Ishikawa (cell line): ENCODE measurements around the gene MMP11.

ENCODE experiments used
- CEBPB ChIP-seq: IDR thresholded peaks from 2 replicates; pipeline ENCODE4 v1.6.1; 2012
- CREB1 ChIP-seq: IDR thresholded peaks from 2 replicates; pipeline ENCODE4 v1.6.1; 2012; ENCODE audit warnings: low read depth
- EGR1 ChIP-seq: IDR thresholded peaks from 2 replicates; pipeline ENCODE4 v1.6.1; 2012
- EP300 ChIP-seq: IDR thresholded peaks from 2 replicates; pipeline ENCODE4 v1.6.1; 2012; ENCODE audit warnings: borderline replicate concordance
- FOXM1 ChIP-seq: IDR thresholded peaks from 2 replicates; pipeline ENCODE4 v1.6.1; 2012; ENCODE audit warnings: low read depth, borderline replicate concordance
- MAX ChIP-seq: IDR thresholded peaks from 2 replicates; pipeline ENCODE4 v1.6.1; 2012
- NFIC ChIP-seq: IDR thresholded peaks from 2 replicates; pipeline ENCODE4 v1.6.1; 2012
- RAD21 ChIP-seq: IDR thresholded peaks from 2 replicates; pipeline ENCODE4 v1.6.1; 2012; ENCODE audit warnings: low read depth
- TAF1 ChIP-seq: IDR thresholded peaks from 2 replicates; pipeline ENCODE4 v1.6.1; 2012; ENCODE audit warnings: low read depth, mild to moderate bottlenecking
- TCF12 ChIP-seq: IDR thresholded peaks from 2 replicates; pipeline ENCODE4 v1.6.1; 2012; ENCODE audit warnings: low read depth
- TEAD4 ChIP-seq: IDR thresholded peaks from 2 replicates; pipeline ENCODE4 v1.6.1; 2012
- YY1 ChIP-seq: IDR thresholded peaks from 2 replicates; pipeline ENCODE4 v1.6.1; 2012; ENCODE audit warnings: low read depth
- ZBTB7A ChIP-seq: IDR thresholded peaks from 2 replicates; pipeline ENCODE4 v1.6.1; 2012; ENCODE audit warnings: low read depth
- TF ChIP-seq, protein P1 (sequence below): IDR thresholded peaks from 2 replicates; pipeline ENCODE4 v1.6.1; 2012; ENCODE audit warnings: low read depth, mild to moderate bottlenecking
- TF ChIP-seq, protein P2 (sequence below): IDR thresholded peaks from 2 replicates; pipeline ENCODE4 v1.6.1; 2012

Gene MMP11

GRCh38 chr22:23803001-23803819 lies 30.6 kb downstream of the MMP11 start:
- TF ChIP-seq, protein P1, sequence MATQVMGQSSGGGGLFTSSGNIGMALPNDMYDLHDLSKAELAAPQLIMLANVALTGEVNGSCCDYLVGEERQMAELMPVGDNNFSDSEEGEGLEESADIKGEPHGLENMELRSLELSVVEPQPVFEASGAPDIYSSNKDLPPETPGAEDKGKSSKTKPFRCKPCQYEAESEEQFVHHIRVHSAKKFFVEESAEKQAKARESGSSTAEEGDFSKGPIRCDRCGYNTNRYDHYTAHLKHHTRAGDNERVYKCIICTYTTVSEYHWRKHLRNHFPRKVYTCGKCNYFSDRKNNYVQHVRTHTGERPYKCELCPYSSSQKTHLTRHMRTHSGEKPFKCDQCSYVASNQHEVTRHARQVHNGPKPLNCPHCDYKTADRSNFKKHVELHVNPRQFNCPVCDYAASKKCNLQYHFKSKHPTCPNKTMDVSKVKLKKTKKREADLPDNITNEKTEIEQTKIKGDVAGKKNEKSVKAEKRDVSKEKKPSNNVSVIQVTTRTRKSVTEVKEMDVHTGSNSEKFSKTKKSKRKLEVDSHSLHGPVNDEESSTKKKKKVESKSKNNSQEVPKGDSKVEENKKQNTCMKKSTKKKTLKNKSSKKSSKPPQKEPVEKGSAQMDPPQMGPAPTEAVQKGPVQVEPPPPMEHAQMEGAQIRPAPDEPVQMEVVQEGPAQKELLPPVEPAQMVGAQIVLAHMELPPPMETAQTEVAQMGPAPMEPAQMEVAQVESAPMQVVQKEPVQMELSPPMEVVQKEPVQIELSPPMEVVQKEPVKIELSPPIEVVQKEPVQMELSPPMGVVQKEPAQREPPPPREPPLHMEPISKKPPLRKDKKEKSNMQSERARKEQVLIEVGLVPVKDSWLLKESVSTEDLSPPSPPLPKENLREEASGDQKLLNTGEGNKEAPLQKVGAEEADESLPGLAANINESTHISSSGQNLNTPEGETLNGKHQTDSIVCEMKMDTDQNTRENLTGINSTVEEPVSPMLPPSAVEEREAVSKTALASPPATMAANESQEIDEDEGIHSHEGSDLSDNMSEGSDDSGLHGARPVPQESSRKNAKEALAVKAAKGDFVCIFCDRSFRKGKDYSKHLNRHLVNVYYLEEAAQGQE = no peak
- no peak for TF ChIP-seq NFIC
- TF ChIP-seq EP300 = no peak
- TF ChIP-seq EGR1 = no peak
- no peak for TF ChIP-seq CREB1
- TF ChIP-seq TEAD4 = no peak
- no peak for TF ChIP-seq CEBPB
- no peak for TF ChIP-seq FOXM1
- no peak for TF ChIP-seq MAX
- no peak for TF ChIP-seq TAF1
- TF ChIP-seq TCF12 = no peak
- TF ChIP-seq RAD21 = no peak
- TF ChIP-seq, protein P2, sequence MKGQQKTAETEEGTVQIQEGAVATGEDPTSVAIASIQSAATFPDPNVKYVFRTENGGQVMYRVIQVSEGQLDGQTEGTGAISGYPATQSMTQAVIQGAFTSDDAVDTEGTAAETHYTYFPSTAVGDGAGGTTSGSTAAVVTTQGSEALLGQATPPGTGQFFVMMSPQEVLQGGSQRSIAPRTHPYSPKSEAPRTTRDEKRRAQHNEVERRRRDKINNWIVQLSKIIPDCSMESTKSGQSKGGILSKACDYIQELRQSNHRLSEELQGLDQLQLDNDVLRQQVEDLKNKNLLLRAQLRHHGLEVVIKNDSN = no peak
- no peak for TF ChIP-seq ZBTB7A
- no peak for TF ChIP-seq YY1

GRCh38 chr22:23804781-23805291 lies 32.2 kb downstream of the MMP11 start:
- TF ChIP-seq EP300 (no peak), TCF12 (no peak), CEBPB (no peak), YY1 (no peak), MAX (no peak), CREB1 (no peak), TAF1 (no peak), NFIC (no peak), TEAD4 (no peak), RAD21 (no peak), ZBTB7A (no peak), FOXM1 (no peak), EGR1 (no peak)
- TF ChIP-seq, protein P1 = no peak
- TF ChIP-seq, protein P2 = no peak

GRCh38 chr22:23806837-23807236 lies 34.2 kb downstream of the MMP11 start:
- TF ChIP-seq NFIC (no peak), RAD21 (no peak), TAF1 (no peak), TCF12 (no peak)

DNA sequence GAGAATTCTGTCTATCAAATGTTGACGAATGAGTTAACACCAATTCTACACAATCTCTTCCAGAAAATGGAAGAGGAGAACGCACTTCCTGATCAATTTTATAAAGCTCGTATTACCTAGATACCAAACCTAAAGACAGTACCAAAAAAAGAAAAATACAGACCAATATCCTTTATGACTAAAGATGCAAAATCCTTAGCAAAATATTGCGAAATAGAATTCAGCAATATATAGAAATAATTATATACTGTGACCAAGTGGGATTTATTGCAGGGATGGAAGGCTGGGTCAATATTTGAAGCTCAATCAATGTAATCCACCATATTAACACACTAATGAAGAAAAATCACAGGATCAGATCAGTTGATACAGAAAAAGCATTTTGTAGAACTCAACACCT lies 39.7 kb downstream of the MMP11 start:
- no peak for TF ChIP-seq RAD21
- TF ChIP-seq CEBPB = 0 out of 2 replicates have a peak, but pooled peaks have one; percentile 29

DNA sequence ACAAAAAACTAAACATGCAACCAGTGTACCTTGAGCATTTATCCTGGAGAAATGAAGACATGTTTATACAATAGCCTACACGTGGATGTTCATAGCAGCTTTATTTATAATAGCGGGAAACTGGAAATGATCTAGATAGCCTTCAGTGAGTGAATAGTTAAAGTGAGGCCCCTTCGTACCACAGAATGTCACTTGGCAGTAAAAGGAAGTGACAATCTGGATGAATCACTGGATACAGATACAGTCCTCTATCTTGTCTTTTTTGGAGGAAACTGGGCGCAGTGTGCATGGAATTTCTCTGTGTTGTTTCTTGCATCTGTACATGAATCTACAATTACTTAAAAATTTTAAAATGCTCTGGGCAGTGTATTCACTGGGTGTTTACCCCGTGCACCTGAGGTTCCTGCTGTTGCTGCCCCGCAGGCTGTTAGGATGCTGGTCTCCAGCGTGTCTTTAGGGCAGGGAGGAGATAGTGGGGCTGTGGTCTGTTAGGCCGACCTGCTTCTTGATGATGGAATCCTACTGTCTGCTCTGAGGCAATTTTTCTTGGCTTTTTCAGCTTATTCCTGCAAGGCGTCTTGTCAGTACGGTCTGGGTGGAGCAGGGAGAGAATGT lies 43.0 kb downstream of the MMP11 start:
- TF ChIP-seq TCF12 (no peak), MAX (no peak), NFIC (no peak), YY1 (no peak), CREB1 (no peak), RAD21 (no peak), TAF1 (no peak), FOXM1 (no peak), ZBTB7A (no peak), EP300 (no peak), CEBPB (no peak)
- TF ChIP-seq, protein P2 = no peak
- TF ChIP-seq, protein P1 = no peak
